Measurements from ENCODE around the gene WWOX.

GRCh38 chr16:78871241-78871640, 771.8 kb downstream of the WWOX start:
- TF ChIP-seq CTCF (conservative IDR thresholded peaks at IDR 0.05) (no peak), EZH2 (IDR thresholded peaks at IDR 0.05; ENCODE audit: low read depth) (no peak)

All from PC-9 (cell line).